ENCODE measurements around the gene STARD13.
"Not testable (repeated sequence)": the region's sequence is repeated elsewhere in the genome, so short reads cannot be mapped to it uniquely, and the experiment has no call there.

STARD13 gene

DNA sequence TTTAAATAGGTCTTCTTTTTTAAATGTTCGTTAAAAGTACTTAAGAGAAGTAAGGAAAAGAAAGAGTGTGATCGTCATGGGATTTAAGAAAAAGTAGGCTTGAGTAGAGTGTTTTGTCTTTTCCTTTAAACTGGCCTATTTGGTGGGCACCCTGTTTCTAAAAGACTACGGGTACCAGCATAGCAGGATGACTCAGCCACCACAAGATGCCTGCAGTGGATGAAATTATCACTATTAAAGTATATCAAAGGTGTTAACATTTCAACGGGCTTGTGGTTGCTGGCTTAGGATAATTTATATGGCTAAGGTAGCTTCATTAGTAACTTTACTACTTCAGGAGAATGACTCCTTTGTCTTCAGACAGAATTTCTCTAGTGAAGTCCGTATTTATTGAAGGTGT lies 112.6 kb downstream of the STARD13 start:
- Histone ChIP-seq H3K4me3 (no peak overlapping the region), H3K9me3 (no peaks in the 10 kb centered on the region), H3K4me1 (peaks cover 11% of the 10 kb centered on the region), H3K9ac (no peak overlapping the region), H3K36me3 (no peaks in the 10 kb centered on the region), H3K27me3 (no peaks in the 10 kb centered on the region), H4K20me1 (no peaks in the 10 kb centered on the region), H3K4me2 (no peak overlapping the region), H3K27ac (no peak overlapping the region)
- no peak for TF ChIP-seq Cebpa-rat (IDR thresholded peaks at IDR 0.05)

DNA sequence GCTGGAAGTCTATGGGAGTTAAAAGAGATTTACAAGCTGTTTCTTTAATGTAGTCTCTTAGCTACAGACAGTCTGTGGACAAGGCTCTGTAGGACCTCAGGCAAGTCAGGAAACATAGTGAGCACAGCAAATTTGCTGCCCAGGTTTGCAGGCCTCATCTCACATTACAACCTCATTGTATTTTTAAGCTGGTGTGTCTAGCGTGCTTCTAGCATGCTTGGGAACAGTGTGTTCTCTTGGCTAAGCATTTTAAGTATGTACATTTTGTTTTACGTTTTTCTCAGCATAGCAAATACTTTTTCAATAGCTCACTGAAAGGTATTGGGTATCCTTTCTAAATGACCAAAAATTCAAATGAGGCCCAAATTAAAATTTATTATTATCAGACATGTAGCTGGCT lies 113.2 kb downstream of the STARD13 start:
- H3K36me3 ChIP-seq: no peaks in the 10 kb centered on the region
- H4K20me1 ChIP-seq: no peaks in the 10 kb centered on the region
- no peak overlapping the region for H3K9ac ChIP-seq
- no peak for TF ChIP-seq Cebpa-rat (IDR thresholded peaks at IDR 0.05)
- H3K4me1 ChIP-seq: peaks cover 11% of the 10 kb centered on the region
- H3K27ac ChIP-seq: no peak overlapping the region
- H3K4me2 ChIP-seq: no peak overlapping the region
- H3K27me3 ChIP-seq: no peaks in the 10 kb centered on the region
- H3K9me3 ChIP-seq: no peaks in the 10 kb centered on the region
- no peak overlapping the region for H3K4me3 ChIP-seq

- H4K20me1 ChIP-seq: no peaks in the 10 kb centered on the region
- no peak overlapping the region for H3K9ac ChIP-seq
- no peak overlapping the region for H3K4me3 ChIP-seq
- H3K4me1 ChIP-seq: peaks cover under 1% of the 10 kb centered on the region
- H3K27me3 ChIP-seq: no peaks in the 10 kb centered on the region
- H3K4me2 ChIP-seq: no peak overlapping the region
- no peak for TF ChIP-seq Cebpa-rat (IDR thresholded peaks at IDR 0.05)
- H3K27ac ChIP-seq: no peak overlapping the region
- no peaks in the 10 kb centered on the region for H3K9me3 ChIP-seq
- no peaks in the 10 kb centered on the region for H3K36me3 ChIP-seq
These were observed 116.1 kb downstream of the STARD13 start for GRCh38 chr13:33169273-33169980.

GRCh38 chr13:33168321-33168960 lies 117.1 kb downstream of the STARD13 start:
- no peak for TF ChIP-seq Cebpa-rat (IDR thresholded peaks at IDR 0.05)
- H3K27ac ChIP-seq: no peak overlapping the region
- no peaks in the 10 kb centered on the region for H3K36me3 ChIP-seq
- H3K4me3 ChIP-seq: no peak overlapping the region
- no peaks in the 10 kb centered on the region for H3K4me1 ChIP-seq
- H3K9me3 ChIP-seq: no peaks in the 10 kb centered on the region
- H3K9ac ChIP-seq: no peak overlapping the region
- H3K4me2 ChIP-seq: no peak overlapping the region
- H3K27me3 ChIP-seq: no peaks in the 10 kb centered on the region
- no peaks in the 10 kb centered on the region for H4K20me1 ChIP-seq

GRCh38 chr13:33167491-33167890 lies 118.1 kb downstream of the STARD13 start:
- Histone ChIP-seq H3K4me2 (no peak overlapping the region), H3K27ac (no peak overlapping the region), H3K9me3 (peaks cover 7% of the 10 kb centered on the region), H3K36me3 (no peaks in the 10 kb centered on the region; the same call in 1 of the 2 replicates), H3K4me3 (no peak overlapping the region), H3K9ac (no peak overlapping the region), H3K4me1 (no peaks in the 10 kb centered on the region), H3K27me3 (no peaks in the 10 kb centered on the region), H4K20me1 (no peaks in the 10 kb centered on the region)
- no peak for TF ChIP-seq Cebpa-rat (IDR thresholded peaks at IDR 0.05)

DNA sequence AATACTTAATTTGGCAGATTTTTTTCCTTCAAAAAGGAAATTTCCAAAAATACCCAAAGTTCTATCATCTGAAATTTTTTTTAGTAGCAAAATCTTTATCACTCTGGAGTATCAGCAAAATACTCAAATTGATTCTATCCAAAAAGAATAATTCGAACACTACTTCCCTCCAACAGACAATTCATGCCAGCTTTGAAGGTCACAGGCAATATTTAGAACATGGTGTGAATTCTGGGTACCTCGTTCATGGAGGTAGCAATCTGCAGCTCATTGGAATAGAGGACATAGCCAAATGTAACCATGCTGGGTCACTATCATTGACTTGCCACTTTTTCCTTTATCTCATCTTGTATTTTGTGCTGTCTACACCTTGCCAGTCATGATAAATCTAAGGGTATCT lies 119.8 kb downstream of the STARD13 start:
- Histone ChIP-seq H3K4me2 (no peak overlapping the region), H3K27ac (no peak overlapping the region), H3K9ac (no peak overlapping the region), H4K20me1 (no peaks in the 10 kb centered on the region), H3K4me1 (no peaks in the 10 kb centered on the region), H3K9me3 (peaks cover 20% of the 10 kb centered on the region), H3K36me3 (no peaks in the 10 kb centered on the region; the same call in 1 of the 2 replicates), H3K4me3 (no peak overlapping the region), H3K27me3 (no peaks in the 10 kb centered on the region)
- TF ChIP-seq Cebpa-rat (IDR thresholded peaks at IDR 0.05): no peak

- Histone ChIP-seq H3K4me2 (no peak overlapping the region), H3K9ac (no peak overlapping the region), H3K27me3 (no peaks in the 10 kb centered on the region), H3K27ac (no peak overlapping the region), H4K20me1 (no peaks in the 10 kb centered on the region), H3K4me3 (no peak overlapping the region), H3K4me1 (no peaks in the 10 kb centered on the region), H3K9me3 (peaks cover 20% of the 10 kb centered on the region), H3K36me3 (no peaks in the 10 kb centered on the region; the same call in 1 of the 2 replicates)
- no peak for TF ChIP-seq Cebpa-rat (IDR thresholded peaks at IDR 0.05)
These were observed 121.2 kb downstream of the STARD13 start for GRCh38 chr13:33164331-33164730.

GRCh38 chr13:33162725-33163124 lies 122.8 kb downstream of the STARD13 start:
- not testable (repeated sequence) for H3K9ac ChIP-seq, H3K4me2 ChIP-seq, H4K20me1 ChIP-seq, H3K4me1 ChIP-seq, H3K27me3 ChIP-seq, H3K36me3 ChIP-seq, H3K4me3 ChIP-seq, H3K27ac ChIP-seq
- peaks cover 20% of the 10 kb centered on the region for H3K9me3 ChIP-seq

DNA sequence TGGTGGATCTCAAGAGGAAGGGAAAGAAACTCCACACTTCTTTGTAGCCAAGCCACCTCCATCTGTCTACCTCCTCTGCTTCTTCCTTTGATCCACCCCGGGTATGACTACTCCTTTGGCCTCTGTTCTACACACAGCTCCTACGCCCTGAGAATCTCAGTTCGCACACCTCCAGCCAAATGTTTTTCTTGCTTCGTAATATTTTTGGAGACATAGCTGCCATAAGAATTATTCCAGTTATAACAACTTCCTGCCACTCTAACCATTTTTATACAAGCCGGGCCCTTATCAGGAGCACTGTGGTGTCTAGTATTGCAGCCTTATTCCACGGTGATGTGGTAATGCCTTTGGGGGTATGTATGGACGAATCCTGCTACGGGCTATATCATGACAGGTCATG lies 126.7 kb downstream of the STARD13 start:
- Histone ChIP-seq H3K27ac (no peak overlapping the region), H3K4me1 (no peaks in the 10 kb centered on the region), H4K20me1 (no peaks in the 10 kb centered on the region), H3K27me3 (no peaks in the 10 kb centered on the region), H3K4me2 (no peak overlapping the region), H3K9ac (no peak overlapping the region), H3K9me3 (peaks cover 20% of the 10 kb centered on the region), H3K4me3 (no peak overlapping the region), H3K36me3 (no peaks in the 10 kb centered on the region; the same call in 1 of the 2 replicates)
- no peak for TF ChIP-seq Cebpa-rat (IDR thresholded peaks at IDR 0.05)

DNA sequence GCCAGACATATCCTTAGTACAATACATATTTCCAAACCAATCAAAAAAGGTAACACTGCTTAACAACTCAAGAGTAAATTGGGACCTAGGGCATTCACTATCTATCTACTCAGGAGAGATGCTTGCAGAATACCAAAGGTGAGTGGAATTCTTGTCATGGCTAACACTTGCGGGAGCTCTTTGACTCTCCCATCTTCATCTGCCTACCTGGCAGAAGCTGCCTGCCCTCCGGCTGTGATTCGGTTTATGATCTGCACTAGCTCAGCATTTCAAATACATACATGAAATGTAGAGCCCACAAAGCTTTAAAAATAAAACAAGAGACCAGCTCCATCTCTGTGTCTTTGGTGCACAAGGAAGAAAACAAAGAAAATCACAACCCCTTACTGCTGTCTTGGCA lies 127.3 kb downstream of the STARD13 start:
- no peak overlapping the region for H3K4me2 ChIP-seq
- no peaks in the 10 kb centered on the region for H3K27me3 ChIP-seq
- no peaks in the 10 kb centered on the region for H4K20me1 ChIP-seq
- H3K9ac ChIP-seq: no peak overlapping the region
- no peaks in the 10 kb centered on the region; the same call in 1 of the 2 replicates for H3K36me3 ChIP-seq
- peaks cover 20% of the 10 kb centered on the region for H3K9me3 ChIP-seq
- no peaks in the 10 kb centered on the region for H3K4me1 ChIP-seq
- H3K4me3 ChIP-seq: no peak overlapping the region
- TF ChIP-seq Cebpa-rat (IDR thresholded peaks at IDR 0.05): no peak
- no peak overlapping the region for H3K27ac ChIP-seq

Measured in BLaER1 (cell line).